Measurements from ENCODE around the gene CALML3. TPM values are rescaled to one million over a fixed set of nuclear protein-coding genes. Genes with fewer than 3 reads are reported as not detected.

Gene CALML3
- total RNA-seq, 1 donor from 2014 or later, result not detected

GRCh38 chr10:5573319-5573950 is 48.7 kb downstream of the CALML3 start:
- DNase-seq (ENCODE audit: missing footprints), result no peak
- ATAC-seq, result no peak
- intact Hi-C loops (cut with DNase I), result no loop called here

DNA sequence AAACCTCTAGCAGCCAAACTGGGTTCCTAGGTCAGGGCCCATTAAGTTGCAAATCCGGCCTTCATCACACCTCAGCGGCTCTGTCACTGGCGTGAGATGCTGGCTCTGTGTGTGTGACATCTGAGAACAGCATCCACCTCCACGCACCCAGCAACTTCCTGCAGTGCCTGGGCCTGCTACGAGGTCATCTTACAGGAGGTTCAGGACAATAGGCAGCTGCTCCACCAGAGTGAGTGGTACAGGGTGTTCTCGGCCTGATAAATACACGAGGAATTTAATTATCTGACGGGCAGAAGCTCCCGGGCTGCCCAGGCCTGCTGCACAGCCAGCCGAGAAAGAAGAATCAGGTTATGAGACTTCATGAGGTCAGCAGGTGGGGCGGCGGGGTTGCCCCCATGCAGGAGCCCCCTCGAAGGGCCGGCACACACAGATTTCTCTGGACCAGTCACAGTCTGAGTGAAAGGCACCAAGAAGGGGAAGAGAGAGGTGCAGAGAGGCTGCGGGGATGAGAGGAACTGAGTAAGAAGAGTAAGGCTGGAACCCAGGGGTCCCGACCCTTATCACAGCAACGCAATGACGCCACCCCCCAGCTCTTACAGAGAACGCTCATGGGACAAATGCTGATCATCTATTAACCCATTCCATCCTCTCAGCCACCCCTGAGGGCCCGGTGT is 49.3 kb downstream of the CALML3 start:
- DNase-seq (ENCODE audit: missing footprints), result no peak
- ATAC-seq, result no peak

DNA sequence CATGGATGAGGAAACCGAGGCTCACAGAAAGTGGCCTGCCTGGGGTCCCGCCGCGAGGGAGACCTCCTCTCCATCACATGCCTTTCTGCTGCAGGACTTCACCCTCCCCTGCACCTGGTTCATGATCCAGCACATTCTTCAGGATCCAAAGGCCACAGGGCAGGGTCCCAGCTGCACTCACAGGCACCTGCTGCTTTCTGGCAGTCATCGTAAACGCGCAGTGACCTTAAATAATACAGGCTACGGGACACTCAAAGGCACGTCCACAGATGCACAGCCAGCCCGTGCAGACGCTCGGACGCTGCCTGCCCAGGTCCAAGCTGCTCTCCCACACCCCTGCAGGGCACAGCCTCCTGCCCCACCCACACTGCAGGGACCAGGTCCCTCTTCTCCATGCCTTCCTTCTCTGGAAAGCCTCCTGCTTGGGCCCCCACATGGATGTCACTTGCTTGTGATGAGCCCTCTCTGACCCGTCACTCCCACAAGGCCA is 49.9 kb downstream of the CALML3 start:
- intact Hi-C loops (cut with DNase I), result no loop called here

More for the DNA sequence above, 49.3 kb downstream of the CALML3 start:
- intact Hi-C loops (cut with DNase I), result no loop called here

DNA sequence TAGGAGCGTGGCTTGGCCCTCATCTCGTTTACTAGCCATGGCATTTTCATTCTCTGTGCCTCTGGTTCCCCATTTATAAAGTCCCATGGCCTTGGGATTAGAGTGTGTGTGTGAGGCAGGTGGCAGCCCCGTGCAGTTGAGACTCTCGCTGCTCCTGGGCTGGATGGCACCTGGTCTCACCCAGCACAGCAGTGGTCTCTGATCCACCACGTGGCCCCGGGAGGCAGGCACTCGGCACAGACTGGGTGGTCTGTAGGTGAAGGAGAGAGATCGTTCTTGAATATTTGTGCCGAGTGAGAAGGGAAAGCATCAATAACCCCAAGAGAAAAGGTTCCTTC is 50.4 kb downstream of the CALML3 start:
- DNase-seq (ENCODE audit: missing footprints), result no peak
- intact Hi-C loops (cut with DNase I), result no loop called here

More for the DNA sequence above, 49.9 kb downstream of the CALML3 start:
- ATAC-seq (no peak), DNase-seq (ENCODE audit: missing footprints) (no peak)

DNA sequence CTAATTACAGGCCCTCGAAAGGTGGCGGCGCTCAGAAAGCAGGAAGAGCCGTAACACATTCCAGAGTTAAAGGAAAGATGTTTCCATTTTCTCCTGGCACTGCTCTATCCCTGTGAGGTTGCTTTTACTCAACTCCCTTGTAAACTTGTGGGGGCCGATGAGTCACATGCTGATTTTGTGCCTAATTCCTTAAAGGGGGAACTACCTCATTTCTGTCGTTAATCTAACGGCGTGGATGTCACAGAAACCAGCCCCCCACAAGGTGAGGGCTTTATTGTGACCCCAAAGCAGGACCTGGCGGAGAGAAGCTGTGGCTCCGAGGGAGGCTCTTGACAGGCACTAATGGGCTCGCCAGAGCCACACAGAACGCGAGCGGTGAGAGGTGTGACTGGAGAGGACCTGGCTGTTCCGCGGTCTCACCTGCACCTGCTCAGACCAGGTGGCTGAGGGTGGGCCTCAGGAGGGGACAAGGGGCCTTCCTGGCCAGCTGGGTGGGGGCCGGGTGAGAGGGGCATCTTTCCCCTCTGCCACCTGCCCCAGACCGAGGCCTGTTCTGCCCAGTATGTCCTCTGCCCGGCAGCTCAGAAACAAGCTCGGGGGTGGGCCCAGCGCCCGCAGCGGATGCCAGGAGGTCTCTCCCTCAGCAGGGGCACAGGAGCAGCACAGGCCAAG is 50.9 kb downstream of the CALML3 start:
- intact Hi-C loops (cut with DNase I), result no loop called here
- DNase-seq (ENCODE audit: missing footprints) (no peak), ATAC-seq (no peak)

More for the DNA sequence above, 50.4 kb downstream of the CALML3 start:
- ATAC-seq, result peak; percentile 27

- intact Hi-C loops (cut with DNase I), result no loop called here
- DNase-seq (ENCODE audit: missing footprints), result no peak
- no peak for ATAC-seq
Measured at GRCh38 chr10:5576154-5576748, 51.5 kb downstream of the CALML3 start.

Other genes starting within 250 kb of the CALML3 start
- not detected for gene UCN3, start 160.0 kb upstream of the CALML3 start, total RNA-seq
- gene TUBAL3, start 120.1 kb upstream of the CALML3 start, total RNA-seq, result not detected
- 16.2 TPM for gene NET1, start 112.4 kb upstream of the CALML3 start, total RNA-seq
- gene CALML5, start 25.4 kb upstream of the CALML3 start, total RNA-seq, result not detected
- gene ASB13, start 141.6 kb downstream of the CALML3 start, total RNA-seq, result 15.4 TPM
- gene TASOR2, start 159.9 kb downstream of the CALML3 start, total RNA-seq, result 36.7 TPM